COR-L47 (cell line): Measurements from ENCODE around the gene UNC5C.

Experiments used
- DNase-seq: peaks from one replicate; lab custom pipeline; 2025; lab: John Stamatoyannopoulos, UW

Gene UNC5C

GRCh38 chr4:95124906-95125504 is 423.8 kb downstream of the UNC5C start:
- peak; percentile 60 for DNase-seq

- no peak for DNase-seq
Measured at GRCh38 chr4:95122001-95122400, 426.8 kb downstream of the UNC5C start.

- no peak for DNase-seq
Measured at GRCh38 chr4:95120456-95120855, 428.3 kb downstream of the UNC5C start.

GRCh38 chr4:95118497-95118896 is 430.3 kb downstream of the UNC5C start:
- no peak for DNase-seq

- no peak for DNase-seq
Measured at GRCh38 chr4:95114521-95114920, 434.3 kb downstream of the UNC5C start.
